Measurements from ENCODE around the gene UBTD2.
"Not testable (repeated sequence)": the region's sequence is repeated elsewhere in the genome, so short reads cannot be mapped to it uniquely, and the experiment has no call there.

Gene UBTD2

GRCh38 chr5:172283020-172283861, at the start of gene UBTD2:
TSS of gene UBTD2 (minus strand) at chr5:172283764. CDS start at chr5:172283665, 99 bp downstream.
- peak; percentile 75 for TF ChIP-seq CTCF (conservative IDR thresholded peaks at IDR 0.05)
- H3K27ac ChIP-seq = peak within 1 kb of the TSS; percentile 88

GRCh38 chr5:172326901-172327300, 43.3 kb upstream of the UBTD2 start:
- H3K27ac ChIP-seq = not testable (repeated sequence)

GRCh38 chr5:172325452-172325851, 41.9 kb upstream of the UBTD2 start:
- TF ChIP-seq CTCF (conservative IDR thresholded peaks at IDR 0.05) = no peak

GRCh38 chr5:172322028-172322965, 38.7 kb upstream of the UBTD2 start:
- TF ChIP-seq CTCF (conservative IDR thresholded peaks at IDR 0.05) = no peak
- H3K27ac ChIP-seq = peak overlapping the region; percentile 38

More at GRCh38 chr5:172325452-172325851, 41.9 kb upstream of the UBTD2 start:
- H3K27ac ChIP-seq = no peak overlapping the region

- peak overlapping the region; percentile 38 for H3K27ac ChIP-seq
- TF ChIP-seq CTCF (conservative IDR thresholded peaks at IDR 0.05) = no peak
Measured at GRCh38 chr5:172321593-172321992, 38.0 kb upstream of the UBTD2 start.

- TF ChIP-seq CTCF (conservative IDR thresholded peaks at IDR 0.05) = no peak
- H3K27ac ChIP-seq = no peak overlapping the region
Measured at GRCh38 chr5:172319708-172320441, 36.3 kb upstream of the UBTD2 start.

- TF ChIP-seq CTCF (conservative IDR thresholded peaks at IDR 0.05) = no peak
- H3K27ac ChIP-seq = no peak overlapping the region
Measured at GRCh38 chr5:172315587-172316493, 32.3 kb upstream of the UBTD2 start.

All from VCaP (cell line).